ENCODE measurements around the gene EGLN3. TPM values are rescaled to one million over a fixed set of nuclear protein-coding genes. Genes with fewer than 3 reads are reported as not detected.

EGLN3 gene
- total and polyA plus RNA-seq, 7 experiments from 2014 or later, result 0.71 to 96.5 (median 1.3) TPM

DNA sequence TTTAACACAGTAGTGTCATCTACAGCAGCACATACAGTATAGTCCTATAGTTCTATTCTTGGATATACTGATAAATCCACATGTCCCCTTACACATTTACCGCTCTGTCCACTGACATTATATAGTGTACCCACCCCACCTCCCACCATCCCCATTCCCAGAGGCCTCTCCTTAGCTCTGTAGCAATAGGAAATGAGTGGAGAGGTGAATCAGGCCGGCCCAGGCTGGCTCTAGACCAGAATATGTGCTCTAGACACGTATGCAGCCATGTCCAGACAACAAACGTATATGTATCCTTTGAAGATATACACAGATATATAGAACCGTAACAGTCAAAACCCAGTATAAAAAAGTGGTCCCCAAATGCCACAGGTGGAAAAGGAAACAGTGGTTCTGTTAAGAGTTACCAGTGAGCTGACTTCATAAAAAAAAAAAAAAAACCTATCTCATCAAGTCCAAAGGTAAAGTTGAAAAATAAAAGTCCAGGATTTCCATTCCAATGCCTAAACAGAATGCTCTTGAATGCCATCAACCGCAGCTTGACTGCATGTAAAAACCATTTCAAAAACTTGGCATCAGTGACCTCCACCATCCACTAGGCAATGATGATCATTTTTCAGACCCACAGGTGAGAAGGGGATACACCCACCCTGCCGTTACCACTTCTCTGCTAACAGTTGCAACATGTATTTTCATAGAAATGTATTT, 16.7 kb downstream of the EGLN3 start:
- POLR2A ChIA-PET, result no interaction called here
- Mint-ChIP-seq H3K4me3 (no peak overlapping the region), H3K4me1 (peaks cover 0 to 56% (median 0%) of the 10 kb centered on the region in 7 donors), H3K9me3 (peaks cover 0 to 3% (median 0%) of the 10 kb centered on the region in 11 donors), H3K27me3 (peaks cover 0 to 6% (median 0%) of the 10 kb centered on the region in 5 donors), H3K36me3 (peaks cover 0 to 50% (median 0%) of the 10 kb centered on the region in 5 donors), H3K27ac (no peak overlapping the region)
- H3K9me3 ChIP-seq (ENCODE audit: control insufficient read depth in 2 of 3, low read length in 3 of 3), result no peaks in the 10 kb centered on the region
- ATAC-seq (no peak), DNase-seq (no peak)
- H3K4me1 ChIP-seq (ENCODE audit: control insufficient read depth in 2 of 2, insufficient read depth in 2 of 2, low read length in 2 of 2), result no peaks in the 10 kb centered on the region
- no peaks in the 10 kb centered on the region for H3K36me3 ChIP-seq (ENCODE audit: control insufficient read depth in 2 of 3, insufficient read depth in 3 of 3, low read length in 3 of 3)
- CTCF ChIA-PET, result no interaction called here
- H3K27me3 ChIP-seq (ENCODE audit: control insufficient read depth in 2 of 2, insufficient read depth in 2 of 2, low read length in 2 of 2), result no peaks in the 10 kb centered on the region
- intact Hi-C loops (cut with micrococcal nuclease), result no loop called here
- no peak overlapping the region for H3K4me3 ChIP-seq (ENCODE audit: low read length)
- no peak overlapping the region for H3K27ac ChIP-seq (ENCODE audit: low read depth, low read length)

DNA sequence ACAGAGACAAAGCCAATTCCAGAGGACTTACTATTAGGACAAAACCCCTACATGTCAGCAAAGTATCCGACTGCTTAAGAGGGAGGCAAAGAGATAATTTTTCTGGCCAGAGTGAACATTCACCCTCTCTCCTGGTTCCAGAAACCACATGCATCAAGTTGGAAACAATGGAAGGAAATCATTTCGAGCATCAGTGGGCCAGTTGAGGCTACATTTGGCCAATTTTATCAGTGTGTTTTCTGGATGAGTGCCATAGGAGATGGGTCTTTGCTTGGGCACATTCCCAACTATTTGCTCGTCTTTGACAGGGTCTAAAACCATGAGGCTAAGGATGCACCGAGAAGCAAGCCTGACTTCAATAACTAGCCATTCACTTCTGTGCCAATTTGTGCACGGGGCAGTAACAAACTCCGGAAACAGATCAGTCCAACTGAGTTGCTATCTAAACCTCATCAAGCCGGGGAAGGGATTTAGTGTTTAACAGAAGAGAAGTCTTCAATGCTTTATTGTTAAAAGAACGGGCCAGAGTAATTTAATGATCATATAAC, 17.4 kb downstream of the EGLN3 start:
- H3K9me3 ChIP-seq (ENCODE audit: control insufficient read depth in 2 of 3, low read length in 3 of 3), result no peaks in the 10 kb centered on the region
- peaks cover 0 to 3% (median 0%) of the 10 kb centered on the region in 11 donors for H3K9me3 Mint-ChIP-seq
- H3K4me1 Mint-ChIP-seq, result peaks cover 0 to 52% (median 0%) of the 10 kb centered on the region in 7 donors
- no peaks in the 10 kb centered on the region for H3K27me3 ChIP-seq (ENCODE audit: control insufficient read depth in 2 of 2, insufficient read depth in 2 of 2, low read length in 2 of 2)
- no peak for DNase-seq
- no peak overlapping the region for H3K27ac ChIP-seq (ENCODE audit: low read depth, low read length)
- intact Hi-C loops (cut with micrococcal nuclease), result no loop called here
- CTCF ChIA-PET, result no interaction called here
- peaks cover 0 to 6% (median 0%) of the 10 kb centered on the region in 5 donors for H3K27me3 Mint-ChIP-seq
- no peaks in the 10 kb centered on the region for H3K4me1 ChIP-seq (ENCODE audit: control insufficient read depth in 2 of 2, insufficient read depth in 2 of 2, low read length in 2 of 2)
- no peak for ATAC-seq
- H3K4me3 ChIP-seq (ENCODE audit: low read length), result no peak overlapping the region
- POLR2A ChIA-PET, result no interaction called here
- H3K36me3 Mint-ChIP-seq, result peaks cover 0 to 56% (median 0%) of the 10 kb centered on the region in 5 donors
- H3K27ac Mint-ChIP-seq, result no peak overlapping the region
- H3K4me3 Mint-ChIP-seq, result no peak overlapping the region
- H3K36me3 ChIP-seq (ENCODE audit: control insufficient read depth in 2 of 3, insufficient read depth in 3 of 3, low read length in 3 of 3), result no peaks in the 10 kb centered on the region

DNA sequence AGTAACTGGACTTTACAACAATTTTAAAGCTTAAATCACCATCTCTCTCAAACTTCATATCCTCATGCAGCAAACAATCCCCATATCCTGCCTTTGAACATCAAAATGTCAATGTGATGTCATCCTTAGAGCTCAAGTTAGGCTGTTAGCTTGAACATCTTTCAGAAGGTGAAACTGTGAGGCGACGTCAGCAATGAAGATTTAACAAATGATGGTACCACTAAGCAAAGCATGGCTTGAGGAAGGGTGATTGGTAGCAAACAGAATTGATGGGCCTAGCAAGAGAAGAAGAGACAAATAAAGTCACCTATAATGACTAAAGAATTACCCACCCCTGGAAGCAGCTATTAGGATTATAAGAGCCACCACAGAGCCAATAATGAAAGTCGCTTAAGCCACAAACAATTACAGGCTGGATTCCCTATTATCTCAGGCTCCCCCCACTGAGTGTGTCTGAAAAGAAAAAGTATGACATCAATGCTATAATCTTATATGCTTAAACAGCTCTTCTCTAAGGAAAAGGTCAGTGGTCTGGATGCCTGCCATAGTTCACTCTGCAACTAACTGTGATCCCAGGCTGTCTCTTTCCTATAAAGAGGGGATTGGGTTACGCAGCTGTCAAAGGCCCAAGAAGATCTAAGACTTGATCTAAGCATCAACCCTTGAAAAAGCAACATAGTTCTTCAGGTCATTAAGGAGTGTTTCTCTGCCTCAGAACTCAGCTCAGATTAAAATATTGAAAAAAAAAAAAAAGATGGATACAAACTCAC, 18.1 kb downstream of the EGLN3 start:
- ChIA-PET POLR2A (no interaction called here), CTCF (no interaction called here)
- Mint-ChIP-seq H3K27me3 (peaks cover 0 to 6% (median 0%) of the 10 kb centered on the region in 5 donors), H3K27ac (no peak overlapping the region), H3K9me3 (peaks cover 0 to 3% (median 0%) of the 10 kb centered on the region in 11 donors), H3K4me3 (no peak overlapping the region), H3K36me3 (peaks cover 0 to 62% (median 0%) of the 10 kb centered on the region in 5 donors), H3K4me1 (peaks cover 0 to 48% (median 0%) of the 10 kb centered on the region in 7 donors)
- ATAC-seq (no peak), DNase-seq (no peak)
- Histone ChIP-seq H3K9me3 (ENCODE audit: control insufficient read depth in 2 of 3, low read length in 3 of 3) (no peaks in the 10 kb centered on the region), H3K4me3 (ENCODE audit: low read length) (no peak overlapping the region), H3K36me3 (ENCODE audit: control insufficient read depth in 2 of 3, insufficient read depth in 3 of 3, low read length in 3 of 3) (no peaks in the 10 kb centered on the region), H3K27ac (ENCODE audit: low read depth, low read length) (no peak overlapping the region), H3K4me1 (ENCODE audit: control insufficient read depth in 2 of 2, insufficient read depth in 2 of 2, low read length in 2 of 2) (no peaks in the 10 kb centered on the region), H3K27me3 (ENCODE audit: control insufficient read depth in 2 of 2, insufficient read depth in 2 of 2, low read length in 2 of 2) (no peaks in the 10 kb centered on the region)
- intact Hi-C loops (cut with micrococcal nuclease), result no loop called here

DNA sequence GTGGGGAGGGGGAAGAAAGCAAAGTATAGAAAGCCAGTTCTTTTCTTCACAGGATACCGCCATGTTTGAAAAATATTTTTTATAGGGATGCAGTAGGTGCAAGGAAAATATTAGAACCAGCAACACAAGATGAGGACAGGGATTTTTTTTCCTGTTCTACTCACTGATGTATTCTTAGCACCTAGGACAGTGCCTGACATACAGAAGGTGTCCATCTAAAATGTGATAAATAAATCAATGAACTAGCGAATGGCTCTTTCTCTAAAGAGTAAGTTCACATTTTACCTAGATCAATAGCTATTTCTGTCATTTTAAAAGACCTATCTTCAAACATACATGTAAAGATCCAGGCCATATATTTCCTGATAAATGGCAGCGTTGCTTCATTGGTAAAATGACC, 18.8 kb downstream of the EGLN3 start:
- CTCF ChIA-PET, result no interaction called here

DNA sequence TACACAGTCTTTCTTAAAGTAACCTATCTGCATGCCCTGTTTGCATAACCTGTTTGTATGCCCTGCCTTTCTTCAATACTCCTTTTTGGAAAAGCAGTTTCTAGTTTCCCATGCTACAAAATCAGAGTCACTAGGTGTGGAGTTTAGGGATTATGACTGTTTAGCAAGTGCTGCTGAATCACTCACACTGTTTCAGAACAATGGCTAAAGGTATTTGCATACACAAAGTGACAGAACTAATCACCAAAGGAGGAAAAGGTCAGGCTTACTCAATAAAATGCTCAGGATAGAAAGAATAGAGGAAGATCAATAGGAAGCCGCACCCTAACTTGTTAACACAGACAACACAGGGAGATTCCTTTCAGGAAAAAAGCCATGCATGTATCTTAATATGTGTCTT, 19.4 kb downstream of the EGLN3 start:
- Mint-ChIP-seq H3K27me3 (peaks cover 0 to 3% (median 0%) of the 10 kb centered on the region in 5 donors), H3K9me3 (peaks cover 0 to 3% (median 0%) of the 10 kb centered on the region in 11 donors), H3K27ac (no peak overlapping the region), H3K4me1 (peaks cover 0 to 37% (median 0%) of the 10 kb centered on the region in 7 donors), H3K36me3 (peaks cover 0 to 65% (median 0%) of the 10 kb centered on the region in 5 donors), H3K4me3 (no peak overlapping the region)
- no peaks in the 10 kb centered on the region for H3K27me3 ChIP-seq (ENCODE audit: control insufficient read depth in 2 of 2, insufficient read depth in 2 of 2, low read length in 2 of 2)
- ChIA-PET POLR2A (no interaction called here), CTCF (no interaction called here)
- DNase-seq (no peak), ATAC-seq (no peak)
- intact Hi-C loops (cut with micrococcal nuclease), result no loop called here
- no peak overlapping the region for H3K4me3 ChIP-seq (ENCODE audit: low read length)
- H3K36me3 ChIP-seq (ENCODE audit: control insufficient read depth in 2 of 3, insufficient read depth in 3 of 3, low read length in 3 of 3), result no peaks in the 10 kb centered on the region
- no peaks in the 10 kb centered on the region for H3K4me1 ChIP-seq (ENCODE audit: control insufficient read depth in 2 of 2, insufficient read depth in 2 of 2, low read length in 2 of 2)
- no peak overlapping the region for H3K27ac ChIP-seq (ENCODE audit: low read depth, low read length)
- no peaks in the 10 kb centered on the region for H3K9me3 ChIP-seq (ENCODE audit: control insufficient read depth in 2 of 3, low read length in 3 of 3)

More for the DNA sequence above, 18.8 kb downstream of the EGLN3 start:
- no peaks in the 10 kb centered on the region for H3K36me3 ChIP-seq (ENCODE audit: control insufficient read depth in 2 of 3, insufficient read depth in 3 of 3, low read length in 3 of 3)
- no peaks in the 10 kb centered on the region for H3K9me3 ChIP-seq (ENCODE audit: control insufficient read depth in 2 of 3, low read length in 3 of 3)
- intact Hi-C loops (cut with micrococcal nuclease), result no loop called here
- no peak overlapping the region for H3K27ac ChIP-seq (ENCODE audit: low read depth, low read length)
- peaks cover 0 to 3% (median 0%) of the 10 kb centered on the region in 11 donors for H3K9me3 Mint-ChIP-seq
- ATAC-seq (no peak), DNase-seq (no peak)
- peaks cover 0 to 3% (median 0%) of the 10 kb centered on the region in 5 donors for H3K27me3 Mint-ChIP-seq
- POLR2A ChIA-PET, result no interaction called here
- no peak overlapping the region for H3K27ac Mint-ChIP-seq
- H3K36me3 Mint-ChIP-seq, result peaks cover 0 to 65% (median 0%) of the 10 kb centered on the region in 5 donors
- no peaks in the 10 kb centered on the region for H3K4me1 ChIP-seq (ENCODE audit: control insufficient read depth in 2 of 2, insufficient read depth in 2 of 2, low read length in 2 of 2)
- H3K27me3 ChIP-seq (ENCODE audit: control insufficient read depth in 2 of 2, insufficient read depth in 2 of 2, low read length in 2 of 2), result no peaks in the 10 kb centered on the region
- no peak overlapping the region for H3K4me3 Mint-ChIP-seq
- no peak overlapping the region for H3K4me3 ChIP-seq (ENCODE audit: low read length)
- peaks cover 0 to 41% (median 0%) of the 10 kb centered on the region in 7 donors for H3K4me1 Mint-ChIP-seq

DNA sequence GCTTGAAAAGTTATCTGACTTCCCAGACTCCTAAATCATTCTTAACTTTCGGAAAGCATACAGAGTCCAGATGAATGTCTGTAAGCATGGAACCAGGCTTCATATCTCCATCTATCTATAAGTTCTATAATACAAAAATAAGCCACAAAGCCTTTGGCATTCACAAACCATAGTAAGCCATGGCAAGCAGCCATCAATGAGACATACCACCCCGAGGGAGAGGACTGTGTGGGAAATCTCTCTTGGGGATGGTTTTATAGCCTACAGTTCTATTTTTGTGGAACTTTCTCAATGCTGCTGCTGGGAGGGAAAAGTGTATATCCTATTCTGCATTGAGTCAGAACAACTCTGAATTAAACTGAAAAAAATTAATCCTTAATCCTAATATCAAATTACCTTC, 20.4 kb downstream of the EGLN3 start:
- Mint-ChIP-seq H3K36me3 (peaks cover 0 to 69% (median 0%) of the 10 kb centered on the region in 5 donors), H3K4me1 (peaks cover 0 to 34% (median 0%) of the 10 kb centered on the region in 7 donors), H3K9me3 (peaks cover 0 to 5% (median 0%) of the 10 kb centered on the region in 11 donors), H3K27me3 (no peaks in the 10 kb centered on the region), H3K4me3 (no peak overlapping the region), H3K27ac (no peak overlapping the region)
- POLR2A ChIA-PET, result no interaction called here
- no peak overlapping the region for H3K4me3 ChIP-seq (ENCODE audit: low read length)
- DNase-seq (no peak), ATAC-seq (no peak)
- no peak overlapping the region for H3K27ac ChIP-seq (ENCODE audit: low read depth, low read length)
- H3K36me3 ChIP-seq (ENCODE audit: control insufficient read depth in 2 of 3, insufficient read depth in 3 of 3, low read length in 3 of 3), result no peaks in the 10 kb centered on the region
- H3K27me3 ChIP-seq (ENCODE audit: control insufficient read depth in 2 of 2, insufficient read depth in 2 of 2, low read length in 2 of 2), result no peaks in the 10 kb centered on the region
- CTCF ChIA-PET, result no interaction called here
- H3K4me1 ChIP-seq (ENCODE audit: control insufficient read depth in 2 of 2, insufficient read depth in 2 of 2, low read length in 2 of 2), result no peaks in the 10 kb centered on the region
- intact Hi-C loops (cut with micrococcal nuclease), result no loop called here
- no peaks in the 10 kb centered on the region for H3K9me3 ChIP-seq (ENCODE audit: control insufficient read depth in 2 of 3, low read length in 3 of 3)
